ENCODE measurements around the gene ASB3.
A peak's percentile ranks its signal among the peaks of the same experiment; 100 is the strongest.
"Not testable (repeated sequence)": the region's sequence is repeated elsewhere in the genome, so short reads cannot be mapped to it uniquely, and the experiment has no call there.

Gene ASB3

DNA sequence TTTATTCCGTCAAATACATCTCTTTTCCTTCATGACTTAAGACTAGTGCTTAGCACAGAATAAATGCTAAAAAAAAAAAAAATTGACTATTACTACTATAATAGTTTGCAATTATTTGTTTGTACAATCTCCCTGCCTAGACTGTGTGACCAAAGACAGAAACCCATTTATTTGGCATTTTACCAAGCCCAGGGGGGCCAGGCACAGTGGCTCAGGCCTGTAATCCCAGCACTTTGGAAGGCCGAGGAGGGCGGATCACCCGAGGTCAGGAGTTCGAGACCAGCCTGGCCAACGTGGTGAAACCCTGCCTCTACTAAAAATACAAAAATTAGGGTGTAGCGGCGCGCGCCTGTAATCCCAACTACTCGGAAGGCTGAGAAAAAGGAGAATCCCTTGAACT, 1.4 kb downstream of the ASB3 start:
- DNase-seq, result no peak

DNA sequence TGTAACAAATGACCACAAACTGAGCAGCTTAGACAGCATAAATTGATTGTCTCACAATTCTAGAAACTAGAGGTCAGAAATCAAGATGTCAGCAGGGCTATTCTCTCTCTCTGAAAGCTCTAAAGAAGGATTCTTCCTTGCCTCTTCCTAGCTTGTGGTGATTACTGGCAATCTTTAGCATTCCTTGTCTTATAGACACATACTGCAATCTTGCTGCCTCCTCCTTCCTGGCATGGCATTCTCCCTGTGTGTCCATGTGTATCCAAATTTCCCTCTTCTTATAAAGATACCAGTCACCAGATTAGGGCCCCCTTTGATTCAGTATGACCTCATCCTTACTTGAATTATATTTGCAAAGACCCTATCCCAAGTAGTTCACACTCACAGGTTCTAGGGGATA, 2.3 kb downstream of the ASB3 start:
- no peak for DNase-seq

DNA sequence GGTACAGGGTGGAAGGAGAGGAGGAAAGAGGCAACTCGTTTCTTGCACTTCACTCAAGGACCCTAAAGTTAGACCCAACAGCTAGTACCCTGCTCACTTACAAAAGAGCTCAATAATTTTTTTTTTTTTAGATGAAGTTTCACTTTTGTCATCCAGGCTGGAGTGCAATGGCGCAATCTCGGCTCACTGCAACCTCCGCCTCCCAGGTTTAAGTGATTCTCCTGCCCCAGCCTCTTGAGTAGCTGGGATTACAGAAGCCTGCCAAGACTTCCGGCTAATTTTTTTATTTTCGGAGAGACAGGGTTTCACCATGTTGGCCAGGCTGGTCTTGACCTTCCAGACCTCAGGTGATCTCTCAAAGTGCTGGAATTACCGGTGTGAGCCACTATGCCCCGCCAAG, 4.1 kb downstream of the ASB3 start:
- no peak for DNase-seq

DNA sequence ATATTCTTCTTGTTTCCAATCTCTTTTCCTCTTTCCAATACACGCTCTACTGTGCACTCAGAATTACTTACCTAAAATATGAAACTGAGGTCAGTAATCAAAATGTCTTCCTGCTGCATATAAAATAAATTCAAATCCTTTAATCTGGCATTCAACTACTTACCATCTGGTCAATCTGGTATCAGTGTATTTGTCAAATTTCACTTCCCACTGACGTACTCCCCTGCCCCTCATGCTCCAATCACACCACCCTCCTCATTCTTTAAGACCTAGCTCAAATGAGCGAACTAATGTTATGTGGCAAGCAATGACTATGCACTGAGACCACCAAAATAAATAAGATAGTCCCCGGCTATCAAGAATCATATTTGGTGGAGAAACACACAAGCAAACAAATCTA, 6.7 kb downstream of the ASB3 start:
- DNase-seq, result no peak

DNA sequence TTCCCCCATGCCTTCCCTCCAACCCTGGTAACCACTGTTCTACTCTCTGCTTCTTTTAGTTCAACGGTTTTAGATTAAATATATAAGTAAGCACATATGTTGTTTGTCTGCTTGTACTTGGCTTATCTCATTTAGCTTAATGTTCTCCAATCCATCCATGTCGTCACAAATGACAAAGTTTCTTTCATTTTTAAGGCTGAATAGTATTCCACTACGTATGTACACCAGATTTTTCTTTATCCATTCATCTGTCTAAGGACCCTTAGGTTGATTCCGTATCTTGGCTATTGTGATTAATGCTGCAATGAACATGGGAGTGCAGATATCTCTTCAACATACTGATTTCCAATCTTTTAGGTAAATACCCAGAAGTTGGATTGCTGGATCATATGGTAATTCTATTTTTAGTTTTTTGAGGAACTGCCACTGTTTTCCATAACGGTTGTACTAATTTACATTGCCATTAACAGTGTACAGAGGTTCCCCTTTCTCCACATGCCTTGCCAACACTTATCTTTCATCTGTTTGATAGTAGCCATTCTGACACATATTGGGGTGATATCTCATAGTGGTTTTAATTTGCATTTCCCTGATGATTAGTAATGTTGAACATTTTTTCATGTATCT, 8.1 kb downstream of the ASB3 start:
- no peak for DNase-seq

DNA sequence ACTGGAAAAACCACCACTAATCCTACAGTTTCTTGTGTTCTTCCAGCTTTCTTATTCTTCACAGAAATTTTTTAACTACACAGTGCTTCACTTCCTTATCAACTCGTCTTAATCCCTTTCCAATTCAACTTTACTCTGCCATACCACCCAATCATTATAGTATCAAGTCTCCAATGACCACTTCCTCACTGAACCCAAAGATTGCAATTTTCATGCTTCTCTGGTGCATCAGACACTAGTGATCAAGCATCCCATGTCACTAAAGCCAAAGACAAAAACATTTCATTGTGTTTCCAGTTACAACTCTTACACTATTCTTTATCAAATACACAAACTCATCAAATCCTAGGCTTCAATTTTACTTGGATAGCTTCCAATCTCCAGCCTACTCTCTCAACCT, 9.6 kb downstream of the ASB3 start:
- DNase-seq, result no peak

DNA sequence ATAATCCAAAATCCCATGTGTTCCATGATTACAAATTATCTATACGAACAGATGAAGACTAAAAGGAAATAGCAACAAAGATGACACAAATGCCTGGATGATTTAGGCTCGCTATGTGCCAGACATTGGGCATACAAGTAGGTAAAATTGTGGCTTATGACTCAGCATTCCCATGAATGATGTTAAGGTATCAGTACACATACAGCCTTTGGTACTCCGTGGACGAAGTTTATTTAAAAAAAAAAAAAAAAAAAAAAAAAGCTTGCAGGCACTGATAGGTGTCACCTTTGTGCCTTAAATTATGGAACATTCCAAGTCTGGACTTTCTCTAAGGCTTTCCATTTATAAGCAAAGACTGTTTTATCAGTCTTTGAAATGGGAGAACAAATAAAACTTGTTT, 16.5 kb downstream of the ASB3 start:
- no peak for DNase-seq

DNA sequence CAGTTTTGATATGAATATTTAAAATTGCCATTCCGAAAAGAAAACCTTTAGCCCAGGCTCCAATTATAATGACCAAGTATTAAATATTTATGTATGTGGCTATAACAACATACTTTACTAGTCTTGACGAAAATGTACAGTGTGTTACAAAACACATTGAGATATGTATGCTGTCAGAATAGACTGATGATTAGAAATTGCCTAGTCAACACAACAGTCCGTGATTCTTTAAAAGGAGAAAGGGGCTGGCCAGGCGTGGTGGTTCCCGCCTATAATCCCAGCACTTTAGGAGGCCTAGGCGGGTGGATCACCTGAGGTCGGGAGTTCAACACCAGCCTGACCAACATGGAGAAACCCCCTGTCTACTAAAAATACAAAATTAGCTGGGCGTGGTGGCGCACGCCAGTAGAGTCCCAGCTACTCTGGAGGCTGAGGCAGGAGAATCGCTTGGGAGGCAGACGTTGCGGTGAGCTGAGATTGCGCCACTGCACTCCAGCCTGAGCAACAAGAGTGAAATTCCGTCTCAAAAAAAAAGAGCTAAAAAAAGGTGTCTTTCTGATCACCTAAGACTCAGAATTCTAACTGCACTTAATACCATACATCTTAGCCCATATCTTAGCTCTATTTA, 17.3 kb downstream of the ASB3 start:
- DNase-seq, result no peak

DNA sequence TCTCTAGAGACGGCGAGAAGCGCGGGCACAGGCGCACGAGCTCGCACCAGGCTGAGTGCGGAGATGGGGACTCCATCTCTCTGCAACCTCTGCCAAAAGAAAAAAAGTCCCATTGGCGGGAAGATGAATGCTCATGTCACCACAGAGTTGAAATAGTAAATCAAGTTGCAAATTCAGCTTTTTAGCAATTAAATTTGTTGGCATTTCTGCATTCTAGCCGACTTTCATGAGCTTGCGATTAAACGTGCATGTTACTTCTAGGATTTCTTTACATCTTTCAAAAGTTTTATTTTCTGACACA, 18.6 kb downstream of the ASB3 start:
- DNase-seq, result no peak

DNA sequence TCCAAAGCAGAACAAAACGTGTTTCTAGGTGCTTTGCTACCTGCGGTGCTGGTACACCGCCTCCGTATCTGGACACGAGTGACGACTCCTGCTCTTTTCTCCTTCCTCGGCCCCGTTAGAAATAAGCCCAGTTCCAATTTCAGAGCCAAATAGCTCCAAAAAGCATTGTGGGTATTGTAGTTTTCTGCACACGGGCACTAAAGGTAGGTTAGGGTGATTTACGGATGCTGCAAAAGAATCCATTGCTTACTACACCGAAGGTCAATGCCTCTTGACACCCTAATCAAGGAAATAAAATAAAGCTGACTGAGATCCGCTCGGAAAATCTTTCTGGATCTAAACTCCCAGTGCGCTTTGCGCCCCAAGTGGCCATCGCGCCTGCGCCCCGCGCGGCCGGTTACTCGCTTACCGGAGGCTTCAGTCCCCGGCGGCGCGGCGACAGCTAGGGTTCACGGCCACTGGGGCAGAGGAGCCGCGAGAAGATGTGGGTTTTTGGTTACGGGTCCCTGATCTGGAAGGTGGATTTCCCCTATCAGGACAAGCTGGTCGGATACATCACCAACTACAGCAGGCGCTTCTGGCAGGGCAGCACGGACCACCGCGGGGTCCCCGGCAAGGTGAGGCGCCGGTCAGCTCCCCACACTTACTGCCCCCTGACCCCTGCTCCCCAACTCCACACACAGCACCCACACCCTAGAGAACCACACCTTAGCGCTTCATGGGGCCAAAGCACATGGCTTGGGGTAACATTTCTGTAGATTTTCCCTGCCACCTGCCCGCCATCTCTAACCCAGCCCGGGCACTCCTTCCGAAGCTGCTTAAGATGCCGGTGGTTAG, 19.1 kb downstream of the ASB3 start, which contains the start of gene CHAC2:
Gene CHAC2 (plus strand): TSS at position 400 of the 837 bp plus-strand sequence. CDS start 83 bp downstream, at position 483.
- peak; percentile 88 for DNase-seq

DNA sequence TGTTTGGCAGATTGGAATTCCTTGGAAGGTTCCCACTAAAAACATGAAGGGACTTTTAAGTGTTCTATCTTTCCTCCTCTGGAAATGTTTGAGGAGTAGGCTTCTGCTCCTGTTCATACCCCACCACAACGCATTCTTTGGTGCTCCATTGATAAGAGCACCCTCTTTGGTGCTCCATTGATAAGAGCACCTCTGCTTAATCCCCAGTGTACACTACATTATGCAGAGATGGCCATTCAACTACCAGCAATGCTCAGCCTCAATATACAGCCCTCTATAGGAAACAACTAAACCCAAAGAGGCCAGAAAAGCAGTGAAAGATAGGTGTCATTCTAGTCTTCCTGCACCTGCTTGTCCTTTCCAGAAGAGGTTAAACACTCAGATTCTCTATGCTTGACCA, 21.0 kb downstream of the ASB3 start:
- no peak for DNase-seq

DNA sequence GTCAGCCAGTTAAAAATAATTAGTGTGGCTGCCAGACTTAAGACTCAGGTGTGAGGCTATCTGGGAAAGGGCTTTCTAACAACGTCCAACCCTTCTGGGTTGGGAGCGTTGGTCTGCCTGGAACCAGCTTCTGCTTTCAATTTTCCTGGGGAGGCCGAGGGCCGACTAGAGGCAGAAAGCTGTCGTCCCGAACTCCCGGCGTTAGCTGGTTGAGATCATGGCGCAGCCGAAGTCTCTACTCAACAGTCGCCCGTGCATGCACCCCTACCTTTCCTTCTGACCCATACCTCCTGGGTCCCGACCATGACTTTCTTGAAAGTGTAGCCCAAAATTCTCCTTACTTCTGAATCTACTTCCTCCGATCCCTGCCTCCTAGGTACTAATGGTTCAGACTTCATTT, 29.5 kb downstream of the ASB3 start:
- not testable (repeated sequence) for DNase-seq

DNA sequence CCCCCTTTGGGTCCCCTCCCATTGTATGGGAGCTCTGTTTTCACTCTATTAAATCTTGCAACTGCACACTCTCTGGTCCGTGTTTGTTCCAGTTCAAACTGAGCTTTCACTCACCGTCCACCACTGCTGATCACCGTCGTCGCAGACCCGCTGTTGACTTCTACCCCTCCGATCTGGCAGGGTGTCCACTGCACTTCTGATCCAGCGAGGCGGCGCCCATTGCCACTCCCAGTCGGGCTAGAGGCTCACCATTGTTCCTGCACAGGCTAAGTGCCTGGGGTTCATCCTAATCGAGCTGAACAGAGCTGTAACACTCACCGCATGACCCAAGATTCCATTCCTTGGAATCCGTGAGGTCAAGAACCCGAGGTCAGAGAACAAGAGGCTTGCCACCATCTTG, 30.1 kb downstream of the ASB3 start:
- no peak for DNase-seq

DNA sequence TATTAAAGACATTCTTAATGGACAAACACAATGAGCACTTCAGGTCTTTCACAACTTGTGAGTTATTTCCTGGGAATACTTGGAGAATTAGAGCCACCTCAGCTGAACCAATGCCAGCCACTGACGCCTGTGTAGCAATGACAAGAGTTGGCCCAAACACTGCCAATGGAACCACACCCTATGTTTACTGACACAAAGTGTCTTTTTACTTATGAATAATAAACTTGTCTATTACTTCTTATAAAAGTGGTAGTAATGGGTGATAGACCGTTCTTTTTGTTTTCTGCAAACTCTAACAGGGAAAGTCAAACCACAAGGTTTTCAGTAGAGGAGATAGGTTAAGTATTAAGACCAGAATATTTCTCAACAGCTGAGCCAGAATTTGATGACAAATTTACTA, 31.6 kb downstream of the ASB3 start:
- no peak for DNase-seq

DNA sequence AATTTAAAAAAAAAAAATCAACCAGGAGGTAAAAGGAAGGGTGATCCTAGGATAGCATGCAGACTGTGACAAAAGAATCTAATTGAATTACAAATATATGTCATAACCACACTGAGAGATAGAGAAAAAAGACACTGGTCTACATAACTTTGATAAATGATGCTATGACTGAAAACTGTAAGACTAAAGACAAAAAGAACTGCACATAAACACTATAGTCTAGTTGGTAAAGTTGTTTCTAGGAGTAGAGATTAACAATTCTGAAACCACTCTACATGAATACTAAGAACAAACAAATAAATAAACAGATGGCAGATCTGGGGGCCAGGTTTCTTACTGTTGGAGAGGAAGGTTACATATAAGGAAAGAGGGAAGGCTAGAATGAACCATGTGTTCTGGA, 33.7 kb downstream of the ASB3 start:
- DNase-seq, result no peak

DNA sequence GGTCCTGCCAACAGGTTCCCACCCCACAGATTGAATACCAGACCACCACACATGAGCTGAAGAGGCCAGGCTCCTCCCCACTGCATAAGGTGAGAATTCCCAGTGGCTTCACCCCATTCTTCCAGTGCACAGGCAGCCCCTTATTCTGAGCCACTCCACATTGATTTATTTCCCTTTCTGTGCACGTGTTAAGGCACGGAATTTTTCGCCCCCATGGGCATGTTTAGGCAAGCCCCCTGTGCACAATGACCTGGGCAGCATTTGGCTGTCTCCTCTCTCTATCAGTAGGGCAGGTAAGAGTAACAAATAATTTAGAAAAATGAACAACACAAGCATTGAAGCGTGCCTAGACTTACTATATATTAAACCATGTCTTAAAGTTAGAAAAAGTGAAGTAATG, 34.4 kb downstream of the ASB3 start:
- no peak for DNase-seq

DNA sequence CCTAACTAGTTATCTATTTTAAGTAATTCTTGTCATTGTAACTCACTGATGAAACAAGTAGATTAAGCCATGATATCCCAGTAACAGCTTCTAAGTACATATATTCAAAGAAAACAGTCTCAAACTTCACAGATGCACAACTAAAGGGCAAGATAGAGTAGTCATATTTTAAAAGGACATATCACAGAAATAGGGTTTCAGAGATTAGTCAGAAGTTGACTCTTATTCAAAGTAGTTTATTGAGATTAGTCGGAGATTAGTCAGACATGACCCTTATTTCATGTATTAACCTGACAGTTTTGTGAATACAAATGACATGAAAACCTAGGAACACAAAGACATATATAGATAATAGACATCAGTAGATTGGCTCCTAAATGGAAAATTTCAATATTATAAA, 35.0 kb downstream of the ASB3 start:
- no peak for DNase-seq

DNA sequence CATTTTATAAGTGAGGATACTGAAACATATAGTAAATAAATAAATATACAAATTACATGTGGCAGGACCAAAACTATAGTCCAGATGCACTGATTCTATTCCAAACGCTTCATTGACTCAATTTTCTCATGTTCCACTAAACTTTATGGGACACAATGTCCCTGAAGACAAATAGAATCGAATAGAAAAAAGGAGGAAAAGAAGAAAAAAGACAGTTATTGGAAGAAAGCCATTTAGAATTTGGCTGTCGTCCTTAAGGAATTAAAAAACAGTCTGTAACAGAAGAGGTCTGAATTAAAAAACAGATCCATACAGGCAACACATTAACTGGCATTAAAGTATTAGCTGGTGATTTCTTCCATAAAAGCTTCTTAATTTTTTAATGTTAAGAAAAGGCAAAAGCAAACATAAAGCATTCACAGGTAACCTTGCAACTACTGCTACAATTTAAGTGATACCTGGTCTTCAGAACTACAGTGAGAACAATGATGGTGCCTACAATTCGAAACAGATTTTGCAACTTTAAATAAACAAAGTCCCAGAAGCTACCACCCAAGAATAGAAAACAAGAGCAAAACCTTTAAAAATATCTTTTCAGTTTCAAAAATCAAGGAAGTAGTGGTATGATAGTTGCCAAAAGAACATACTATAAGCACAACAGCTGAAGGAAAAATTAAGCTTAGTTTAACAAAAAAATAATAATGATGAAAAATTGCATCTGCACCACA, 36.5 kb downstream of the ASB3 start:
- no peak for DNase-seq

DNA sequence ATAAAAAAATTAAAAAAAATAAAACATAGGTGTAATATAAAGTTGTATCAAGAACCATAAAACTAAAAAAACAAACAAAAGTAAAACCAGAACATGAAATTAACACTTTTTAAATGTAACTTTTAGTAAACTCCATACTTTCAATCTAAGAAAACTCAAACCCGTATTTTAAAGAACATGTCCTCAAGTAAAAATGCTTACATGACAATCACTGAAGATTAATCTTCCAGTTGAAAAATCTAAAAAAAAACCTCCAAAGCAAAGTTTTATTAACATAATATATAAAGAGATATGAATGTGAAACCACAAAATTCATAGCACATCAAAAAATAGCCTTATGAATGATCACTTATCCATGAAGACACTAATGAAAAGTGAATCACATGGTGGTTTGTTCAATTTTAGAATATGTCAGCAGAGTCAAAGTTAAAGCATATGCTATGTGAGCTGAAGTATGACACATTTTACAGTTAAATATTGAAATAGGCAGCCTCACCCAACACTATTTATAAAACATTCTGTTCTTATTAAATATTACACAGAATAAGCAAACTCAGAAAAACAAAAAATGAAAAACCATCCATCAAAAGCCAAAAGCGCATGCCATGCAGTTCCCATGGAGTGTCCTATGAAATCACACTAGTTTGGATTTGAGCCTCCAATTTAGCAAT, 42.2 kb downstream of the ASB3 start:
- no peak for DNase-seq

DNA sequence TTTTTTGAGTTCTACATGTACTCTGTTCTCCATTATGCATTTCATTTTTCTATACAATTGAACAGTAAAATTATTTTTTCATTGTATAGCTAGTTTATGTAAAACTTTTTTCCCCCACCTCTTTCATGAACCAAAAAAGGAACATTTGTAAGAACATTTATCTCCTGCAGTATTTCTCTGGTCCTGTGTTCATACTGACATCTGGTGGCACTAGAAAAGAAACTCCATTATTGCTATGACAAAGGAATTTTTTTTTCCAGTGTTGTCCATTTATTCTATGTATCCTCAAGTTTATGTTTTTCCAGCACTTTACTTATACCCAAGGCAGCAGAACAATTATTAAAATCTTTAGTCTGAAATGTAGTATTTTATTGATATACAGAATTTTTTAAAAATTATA, 46.6 kb downstream of the ASB3 start:
- DNase-seq, result no peak

DNA sequence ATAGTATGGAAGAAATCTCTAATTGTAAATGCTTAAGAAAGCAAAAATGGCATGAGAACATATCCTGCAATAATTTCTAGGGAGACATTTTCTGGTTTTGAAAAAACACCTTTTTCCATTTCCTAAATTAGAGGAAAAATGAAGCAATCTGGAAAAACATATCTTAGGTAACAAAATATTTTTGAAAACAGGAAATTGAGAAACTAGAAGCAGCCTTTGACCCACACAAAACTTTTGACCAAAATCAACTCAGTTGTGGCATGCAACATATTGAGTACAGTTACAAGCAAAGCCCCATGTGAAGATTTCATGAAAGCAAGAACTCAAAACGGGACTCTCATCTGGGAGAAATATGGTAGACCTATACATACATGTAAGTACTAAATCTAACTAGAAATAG, 47.7 kb downstream of the ASB3 start:
- DNase-seq, result no peak

DNA sequence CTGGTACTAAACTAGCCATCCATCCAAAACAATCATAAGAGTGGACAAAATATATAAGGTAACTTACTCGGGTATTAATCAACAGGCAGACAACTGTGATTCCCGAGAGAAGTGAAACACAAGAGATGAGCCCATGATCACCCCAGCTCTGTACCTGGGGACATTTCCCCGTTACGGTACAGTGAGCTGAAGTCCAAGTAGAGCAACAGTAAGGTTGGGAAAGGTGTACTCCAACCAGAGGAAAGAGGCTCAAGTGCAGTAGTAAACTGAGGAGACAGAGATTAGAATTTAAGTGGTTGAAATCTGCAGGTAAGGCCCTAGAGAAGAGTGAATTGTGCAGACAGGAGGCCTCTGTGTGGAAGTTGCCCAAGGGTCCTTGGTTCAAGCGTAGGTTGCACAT, 49.7 kb downstream of the ASB3 start:
- no peak for DNase-seq

DNA sequence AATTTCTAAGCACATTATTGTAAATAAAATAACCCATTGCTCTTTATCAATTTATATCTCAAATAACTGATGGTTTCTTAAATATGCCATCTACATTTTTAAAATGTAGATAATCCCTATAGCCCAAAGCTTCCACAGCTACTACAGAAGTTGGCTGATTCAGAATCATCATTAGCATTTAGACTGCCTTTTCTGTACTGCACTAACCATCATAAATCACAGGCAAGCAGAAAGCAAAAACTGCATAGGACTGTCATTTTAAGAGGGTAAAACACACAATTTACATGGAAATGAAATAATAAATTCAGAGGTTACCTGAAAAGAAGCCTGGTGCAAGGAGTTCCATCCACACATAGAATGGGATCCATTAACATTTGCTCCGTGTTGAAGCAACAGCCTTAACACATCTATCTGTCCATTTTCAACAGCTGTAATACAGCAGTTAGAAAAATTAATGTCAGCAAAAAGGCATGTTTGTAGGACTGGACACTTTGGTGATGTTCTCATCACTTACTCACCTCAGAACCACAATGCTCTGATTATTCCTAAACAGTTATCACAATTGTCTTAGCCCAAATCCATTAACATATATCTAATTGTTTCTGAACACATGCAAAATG, 57.5 kb downstream of the ASB3 start:
- no peak for DNase-seq

Measured in activated naive CD4-positive, alpha-beta T cell treated with Interleukin-2 at 50 U/mL for 16 hours (primary cell).